Activated naive CD8-positive, alpha-beta T cell treated with anti-CD3 and anti-CD28 coated beads for 36 hours (primary cell): ENCODE results near the gene ARFIP1. TPM values are rescaled to one million over a fixed set of nuclear protein-coding genes. Genes with fewer than 3 reads are reported as not detected.
A peak's percentile ranks its signal among the peaks of the same experiment; 100 is the strongest.

Experiments
- DNase-seq: peaks from one replicate; pipeline ENCODE4 v3.0.0; 2021
- H3K27ac Mint-ChIP-seq: one replicate; pipeline ENCODE4 v1.8.0; 2022; ENCODE audit warnings: mild to moderate bottlenecking, moderate library complexity, mixed read lengths
- H3K27me3 Mint-ChIP-seq: one replicate; pipeline ENCODE4 v1.8.0; 2022; ENCODE audit warnings: mild to moderate bottlenecking, mixed read lengths
- H3K36me3 Mint-ChIP-seq: one replicate; pipeline ENCODE4 v1.8.0; 2021; ENCODE audit warnings: mild to moderate bottlenecking, mixed read lengths
- H3K4me1 Mint-ChIP-seq: one replicate; pipeline ENCODE4 v1.8.0; 2021; ENCODE audit warnings: mixed read lengths
- H3K4me3 Mint-ChIP-seq: one replicate; pipeline ENCODE4 v1.8.0; 2022; ENCODE audit warnings: mild to moderate bottlenecking, moderate library complexity, mixed read lengths
- H3K9me3 Mint-ChIP-seq: one replicate; pipeline ENCODE4 v1.8.0; 2022; ENCODE audit warnings: mixed read lengths
- total RNA-seq, 2 experiments: library from RNA; stranded (reverse); gene quantifications; one replicate each; pipeline ENCODE4 v1.2.3, GENCODE V29; 2021

The ARFIP1 gene
- total RNA-seq, 2 experiments from 2014 or later, result 10.3 to 12.1 TPM

DNA sequence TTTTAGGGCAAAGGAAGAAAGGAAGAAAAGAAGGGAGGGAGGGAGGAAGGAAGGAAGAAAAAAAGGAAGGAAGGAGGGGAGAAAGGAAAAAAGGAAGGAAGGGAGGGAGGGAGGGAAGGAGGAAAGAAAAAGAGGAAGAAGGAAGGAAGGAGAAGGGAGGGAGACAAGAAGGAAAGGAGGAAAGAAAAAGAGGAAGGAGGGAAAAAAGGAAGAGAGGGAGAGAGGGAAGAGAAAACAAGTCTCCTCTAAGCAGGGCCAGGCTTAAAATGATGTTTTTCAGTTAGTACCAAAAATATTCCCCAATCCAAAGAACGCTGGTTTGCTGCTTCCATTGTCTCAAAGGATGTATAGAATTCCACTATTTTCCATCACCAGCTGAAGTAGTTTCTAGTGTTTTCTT is 2.3 kb upstream of the ARFIP1 start:
- DNase-seq, result no peak
- Mint-ChIP-seq H3K4me3 (no peak overlapping the region), H3K36me3 (peaks cover 2% of the 10 kb centered on the region), H3K27me3 (peaks cover 16% of the 10 kb centered on the region), H3K4me1 (peaks cover 26% of the 10 kb centered on the region), H3K27ac (no peak overlapping the region), H3K9me3 (no peaks in the 10 kb centered on the region)

DNA sequence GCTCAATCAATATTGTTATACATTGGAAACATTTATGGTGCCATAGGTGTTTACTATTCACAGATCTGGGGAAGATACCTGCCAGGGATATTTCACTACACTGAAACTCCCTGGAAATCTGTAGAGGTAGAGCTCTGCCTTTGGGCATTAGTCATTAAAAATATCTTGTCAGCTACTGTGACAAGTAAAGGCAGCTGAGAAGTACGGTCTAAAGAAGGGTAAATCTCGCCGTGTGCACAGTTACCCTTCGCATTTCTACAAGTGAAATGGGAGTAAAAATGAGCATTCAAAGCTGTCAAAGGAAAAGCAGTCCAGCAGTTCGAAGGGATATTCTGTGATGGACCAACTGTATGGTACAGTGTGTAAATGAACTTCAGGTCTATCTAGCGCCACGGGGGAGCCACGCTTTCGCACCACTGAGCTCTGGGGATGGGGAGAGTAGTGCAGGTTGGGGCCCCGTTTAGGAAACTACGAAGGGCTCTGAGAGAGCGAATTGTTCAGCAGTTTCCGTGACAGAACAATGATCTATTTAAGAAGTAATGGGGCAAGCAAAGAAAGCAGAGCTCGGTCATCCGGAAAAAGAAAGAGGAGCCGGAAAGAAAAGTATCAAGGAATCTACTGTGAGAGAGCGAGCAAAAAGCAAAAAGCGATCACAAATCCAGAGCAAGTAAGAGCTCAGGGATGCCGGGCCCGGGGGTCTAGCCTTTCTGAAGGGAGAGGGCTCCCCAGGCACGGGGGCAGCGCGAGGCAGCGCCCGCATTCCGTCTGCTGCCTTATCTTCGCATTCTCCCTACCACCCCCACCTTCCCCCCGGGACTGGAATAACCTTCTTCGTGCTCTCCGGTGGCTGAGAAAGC is 870 bp upstream of the ARFIP1 start:
- H3K4me3 Mint-ChIP-seq, result peak overlapping the region; percentile 99
- peak overlapping the region; percentile 84 for H3K27ac Mint-ChIP-seq
- peaks cover 34% of the 10 kb centered on the region for H3K4me1 Mint-ChIP-seq
- DNase-seq, result peak; percentile 41
- peaks cover 2% of the 10 kb centered on the region for H3K36me3 Mint-ChIP-seq
- peaks cover 16% of the 10 kb centered on the region for H3K27me3 Mint-ChIP-seq
- H3K9me3 Mint-ChIP-seq, result no peaks in the 10 kb centered on the region

DNA sequence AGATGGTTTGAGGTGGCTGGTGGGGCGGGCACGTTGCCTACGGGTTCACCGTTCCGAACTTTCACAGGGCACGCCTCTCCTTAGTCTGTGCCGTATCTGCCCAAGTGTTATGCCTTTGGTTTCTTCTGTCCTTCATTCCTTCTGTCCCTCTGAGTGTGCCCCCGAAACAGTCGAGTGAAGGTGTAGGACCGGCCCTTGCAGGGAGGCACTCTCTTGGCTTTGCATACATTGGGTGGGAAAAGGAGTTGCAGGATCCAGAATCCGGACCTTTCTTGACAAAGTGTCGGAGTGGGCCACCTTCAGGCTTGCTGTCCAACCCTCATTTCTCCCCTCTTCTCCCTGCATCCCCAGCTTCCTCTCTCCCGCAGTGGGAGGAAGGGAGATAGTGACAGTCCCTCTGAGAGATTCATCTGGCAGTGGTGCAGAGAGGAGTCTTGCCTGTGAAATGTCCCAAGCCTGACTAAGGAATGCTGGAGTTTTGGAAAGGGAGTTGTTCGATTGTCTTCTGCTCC is 569 bp downstream of the ARFIP1 start:
- no peak for DNase-seq
- peaks cover 2% of the 10 kb centered on the region for H3K36me3 Mint-ChIP-seq
- peaks cover 16% of the 10 kb centered on the region for H3K27me3 Mint-ChIP-seq
- H3K4me1 Mint-ChIP-seq, result peaks cover 36% of the 10 kb centered on the region
- H3K9me3 Mint-ChIP-seq, result no peaks in the 10 kb centered on the region
- peak overlapping the region; percentile 99 for H3K4me3 Mint-ChIP-seq
- peak overlapping the region; percentile 84 for H3K27ac Mint-ChIP-seq

DNA sequence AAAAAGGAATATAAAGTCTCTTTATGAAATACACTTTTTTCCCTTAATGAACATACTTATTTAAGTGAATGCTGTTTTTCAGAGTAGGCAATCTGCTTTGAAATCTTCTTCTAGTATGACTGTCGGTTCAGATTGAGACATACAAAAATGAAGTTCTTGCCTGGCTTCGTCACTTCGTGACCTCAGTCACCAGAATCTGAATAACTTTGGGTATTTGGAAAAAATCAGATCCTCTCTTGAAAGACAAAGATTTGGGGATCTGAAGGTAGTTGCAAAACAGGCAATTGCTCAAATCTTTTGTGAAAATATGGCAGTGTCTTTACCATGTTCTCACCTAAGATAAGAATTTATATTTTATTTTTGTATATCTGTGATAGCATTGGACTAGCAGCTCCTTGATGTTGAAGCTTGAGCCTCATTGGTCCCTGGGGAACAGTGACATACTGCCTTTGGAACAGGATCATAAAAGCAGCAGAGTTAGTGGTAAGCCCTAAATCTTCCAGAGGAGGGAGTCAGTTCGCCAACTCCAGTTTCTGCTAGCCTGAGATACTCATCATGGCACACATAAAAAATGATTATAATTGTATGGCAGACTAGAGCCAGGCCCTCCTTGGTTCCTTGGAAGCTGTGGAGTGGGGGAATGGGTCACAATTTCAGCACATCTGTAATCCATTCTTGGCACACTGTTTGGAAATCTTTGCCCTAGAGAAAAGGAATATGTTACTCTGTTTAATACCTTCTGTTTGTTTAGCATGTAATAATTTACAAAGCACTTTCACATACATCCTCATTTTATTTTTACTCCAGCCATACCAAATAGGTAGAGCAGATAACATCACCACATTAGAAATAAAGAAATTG is 5.0 kb downstream of the ARFIP1 start:
- Mint-ChIP-seq H3K9me3 (no peaks in the 10 kb centered on the region), H3K36me3 (peaks cover 5% of the 10 kb centered on the region), H3K4me3 (no peak overlapping the region), H3K27me3 (no peaks in the 10 kb centered on the region), H3K4me1 (peaks cover 37% of the 10 kb centered on the region), H3K27ac (no peak overlapping the region)
- DNase-seq, result no peak

DNA sequence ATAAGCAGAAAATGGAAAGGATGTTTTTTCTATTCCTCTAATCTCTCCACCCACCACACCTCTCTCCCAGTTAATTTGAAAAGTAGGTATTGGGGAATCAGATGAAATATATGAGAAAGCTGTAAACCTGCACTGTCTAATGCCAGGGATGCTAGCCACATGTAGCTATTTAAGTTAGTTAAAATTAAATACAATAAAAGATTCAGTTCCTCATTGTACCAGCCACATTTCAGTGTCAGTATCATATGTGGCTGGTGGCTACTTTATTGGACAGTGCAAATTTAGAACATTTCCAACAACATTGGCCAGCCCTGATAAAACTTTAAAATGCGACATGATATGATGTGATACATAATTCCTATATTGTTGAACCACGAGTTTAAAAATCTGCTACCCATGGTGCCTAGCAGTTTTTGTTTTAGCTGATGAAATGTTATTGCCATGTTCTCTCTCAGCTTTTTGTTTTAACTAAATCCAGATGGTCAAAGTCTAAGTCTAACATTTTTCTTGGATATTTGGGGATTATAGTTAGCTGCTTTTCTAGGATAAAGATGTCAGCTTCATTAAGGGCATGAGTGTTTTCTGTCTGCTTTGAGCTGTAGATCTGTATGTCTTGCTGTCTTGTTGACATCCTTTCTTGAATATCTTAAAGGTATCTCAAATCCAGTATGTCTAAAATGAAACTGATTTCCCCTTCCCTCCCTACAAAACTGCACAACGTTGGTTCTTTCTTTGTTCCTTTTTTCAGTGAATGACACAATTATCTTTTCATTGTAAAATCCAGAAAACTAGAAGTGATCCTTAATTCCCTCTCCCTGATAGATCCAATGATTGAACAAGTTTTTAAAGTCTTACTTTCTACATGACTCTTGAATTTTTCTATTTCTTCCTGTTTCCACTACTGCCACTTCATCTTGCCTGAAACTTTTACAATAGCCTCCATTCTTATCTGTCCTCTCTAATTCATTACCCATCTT is 6.2 kb downstream of the ARFIP1 start:
- H3K4me1 Mint-ChIP-seq, result peaks cover 34% of the 10 kb centered on the region
- no peaks in the 10 kb centered on the region for H3K9me3 Mint-ChIP-seq
- H3K4me3 Mint-ChIP-seq, result no peak overlapping the region
- H3K27me3 Mint-ChIP-seq, result no peaks in the 10 kb centered on the region
- DNase-seq, result no peak
- H3K36me3 Mint-ChIP-seq, result peaks cover 5% of the 10 kb centered on the region
- H3K27ac Mint-ChIP-seq, result peak overlapping the region; percentile 0

DNA sequence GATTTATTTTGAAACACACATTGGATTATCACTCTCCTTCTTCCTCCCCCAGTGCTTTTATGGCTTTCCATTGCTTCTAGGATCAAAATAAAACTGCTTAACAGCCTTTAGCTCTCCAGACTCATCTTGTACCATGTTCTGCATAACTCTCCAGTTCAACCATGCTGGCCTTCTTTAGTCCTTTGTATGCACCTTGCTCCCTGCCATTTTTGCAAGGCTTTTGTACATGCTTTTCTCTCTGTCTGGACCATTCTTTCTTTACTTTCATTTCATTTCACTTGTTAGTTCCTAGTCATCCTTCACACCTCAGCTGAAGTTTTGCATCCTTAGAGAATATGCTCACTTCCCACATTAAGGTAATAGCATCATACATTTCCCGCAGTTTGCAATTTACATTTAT is 6.9 kb downstream of the ARFIP1 start:
- Mint-ChIP-seq H3K36me3 (peaks cover 5% of the 10 kb centered on the region), H3K4me1 (peaks cover 31% of the 10 kb centered on the region), H3K27me3 (no peaks in the 10 kb centered on the region), H3K4me3 (no peak overlapping the region), H3K9me3 (no peaks in the 10 kb centered on the region), H3K27ac (no peak overlapping the region)
- DNase-seq, result no peak

DNA sequence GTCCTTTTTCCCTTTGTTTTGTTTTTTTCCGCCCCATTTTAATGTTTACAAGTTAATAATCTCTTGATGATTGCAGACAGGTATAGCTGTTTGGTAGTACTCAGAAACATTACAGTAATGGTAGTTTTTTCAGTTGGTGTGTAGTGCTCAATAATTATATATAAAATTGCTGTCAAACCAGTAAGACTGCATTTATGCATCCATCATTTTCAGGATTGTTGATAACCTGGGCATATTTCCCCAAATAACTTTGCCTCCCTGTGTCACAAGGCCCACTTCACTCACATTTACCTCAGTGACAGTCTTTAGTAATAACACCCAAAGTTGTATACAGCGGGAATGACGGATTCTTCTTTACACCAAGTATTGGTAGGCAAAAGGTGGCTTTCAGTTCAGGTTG is 16.1 kb downstream of the ARFIP1 start:
- Mint-ChIP-seq H3K36me3 (peaks cover 6% of the 10 kb centered on the region), H3K4me1 (peaks cover 18% of the 10 kb centered on the region), H3K4me3 (no peak overlapping the region), H3K27ac (no peak overlapping the region), H3K27me3 (no peaks in the 10 kb centered on the region), H3K9me3 (no peaks in the 10 kb centered on the region)
- DNase-seq, result no peak

DNA sequence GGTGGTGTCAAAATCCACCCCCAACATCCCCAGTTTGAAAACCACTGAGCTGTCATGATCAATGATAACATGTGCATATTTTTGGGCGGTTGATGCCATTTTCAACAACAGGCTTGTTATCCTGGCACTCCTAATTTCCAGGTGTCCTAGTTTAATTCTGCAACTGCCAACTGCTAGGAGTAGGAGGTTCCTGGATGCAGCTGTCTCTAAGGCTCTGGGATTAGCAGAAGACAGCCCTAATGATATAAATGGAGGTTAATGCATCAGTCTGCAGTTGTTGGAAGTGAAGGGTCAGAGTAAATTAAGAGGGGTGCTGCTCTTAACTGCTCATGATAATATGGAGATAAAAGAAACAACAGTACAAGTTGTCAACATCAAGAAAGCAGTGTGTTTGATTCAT is 23.8 kb downstream of the ARFIP1 start:
- H3K27me3 Mint-ChIP-seq, result no peaks in the 10 kb centered on the region
- H3K36me3 Mint-ChIP-seq, result peaks cover 12% of the 10 kb centered on the region
- no peak overlapping the region for H3K27ac Mint-ChIP-seq

DNA sequence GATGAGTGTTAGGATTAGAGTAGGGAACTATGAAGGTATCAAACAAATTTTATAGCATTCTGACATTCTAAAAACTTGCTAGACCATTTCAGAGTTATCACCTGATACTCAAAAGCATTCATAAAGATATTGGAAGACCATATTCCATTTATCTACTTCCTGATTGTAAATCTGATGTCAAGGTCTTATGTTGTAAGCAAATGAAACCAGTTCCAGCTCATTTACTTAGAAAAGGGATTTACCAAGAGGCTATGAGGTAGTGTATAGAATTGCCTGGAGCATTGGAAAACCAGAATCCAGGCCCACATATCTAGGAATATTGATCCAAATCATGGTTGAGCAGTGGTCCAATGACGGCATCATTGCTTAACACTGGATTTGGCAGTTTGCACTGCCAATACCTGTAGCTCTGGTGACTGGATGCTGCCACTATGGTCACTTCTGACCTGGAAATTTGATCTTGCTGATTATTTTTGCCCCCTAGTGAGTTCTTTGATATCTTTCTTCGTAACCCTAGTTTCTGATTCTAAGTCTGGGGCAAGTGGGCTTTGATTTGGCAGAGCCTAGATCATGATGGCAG is 25.4 kb downstream of the ARFIP1 start:
- Mint-ChIP-seq H3K27me3 (no peaks in the 10 kb centered on the region), H3K9me3 (peaks cover 6% of the 10 kb centered on the region), H3K4me3 (no peak overlapping the region), H3K36me3 (peaks cover 20% of the 10 kb centered on the region), H3K27ac (no peak overlapping the region), H3K4me1 (peaks cover 25% of the 10 kb centered on the region)
- no peak for DNase-seq

More for the DNA sequence above, 23.8 kb downstream of the ARFIP1 start:
- Mint-ChIP-seq H3K4me1 (peaks cover 27% of the 10 kb centered on the region), H3K9me3 (peaks cover 6% of the 10 kb centered on the region), H3K4me3 (no peak overlapping the region)
- DNase-seq, result no peak

DNA sequence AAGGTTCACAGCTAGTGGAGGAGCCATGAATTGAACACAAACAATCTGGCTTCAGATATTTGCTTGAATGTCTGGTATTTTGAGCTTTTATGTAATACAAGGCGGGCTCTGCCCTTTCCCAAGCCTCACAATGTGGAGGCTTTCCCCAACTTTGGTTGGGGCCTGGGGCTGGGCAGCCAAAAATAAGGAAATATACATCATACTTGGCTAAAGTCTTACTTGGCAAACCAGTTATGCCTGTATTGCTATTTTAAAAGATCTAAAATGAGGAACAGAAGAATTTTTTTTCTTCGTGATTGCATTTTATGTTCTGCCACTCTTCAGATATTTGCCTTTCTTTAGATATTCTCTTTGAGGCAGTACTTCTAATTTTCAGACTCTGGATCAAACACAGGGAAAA is 26.1 kb downstream of the ARFIP1 start:
- peaks cover 25% of the 10 kb centered on the region for H3K4me1 Mint-ChIP-seq
- H3K27ac Mint-ChIP-seq, result no peak overlapping the region
- H3K4me3 Mint-ChIP-seq, result no peak overlapping the region
- no peaks in the 10 kb centered on the region for H3K27me3 Mint-ChIP-seq
- H3K9me3 Mint-ChIP-seq, result peaks cover 6% of the 10 kb centered on the region
- H3K36me3 Mint-ChIP-seq, result peaks cover 25% of the 10 kb centered on the region
- no peak for DNase-seq

DNA sequence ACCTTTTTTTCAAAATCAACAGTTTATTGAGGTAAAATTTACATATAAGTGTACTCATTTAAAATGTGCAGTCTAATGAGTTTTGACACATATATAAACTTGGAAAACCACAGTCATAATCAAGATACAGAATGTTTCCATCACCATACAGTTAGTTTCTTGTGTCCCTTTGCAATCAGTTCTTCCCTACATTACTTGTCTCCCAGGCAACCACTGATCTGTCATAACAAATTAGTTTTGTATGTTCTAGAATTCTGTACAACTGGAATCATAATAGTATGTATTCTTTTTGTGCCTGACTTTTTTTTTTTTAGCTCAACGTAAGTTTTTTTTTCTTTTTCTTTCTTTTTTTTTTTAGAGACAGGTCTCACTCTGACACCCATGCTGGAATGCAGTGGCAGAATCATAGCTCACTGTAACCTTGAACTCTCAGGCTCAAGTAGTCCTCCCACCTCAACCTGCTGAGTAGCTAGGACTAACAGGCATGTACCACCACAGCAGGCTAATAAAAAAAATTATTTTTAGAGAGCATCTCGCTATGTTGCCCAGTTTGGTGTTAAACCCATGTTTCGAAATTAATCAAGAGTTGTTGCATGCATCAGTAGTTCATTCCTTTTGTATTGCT is 26.9 kb downstream of the ARFIP1 start:
- H3K27me3 Mint-ChIP-seq, result no peaks in the 10 kb centered on the region
- H3K9me3 Mint-ChIP-seq, result peaks cover 8% of the 10 kb centered on the region
- no peak for DNase-seq
- H3K4me3 Mint-ChIP-seq, result no peak overlapping the region
- peaks cover 32% of the 10 kb centered on the region for H3K36me3 Mint-ChIP-seq
- peak overlapping the region; percentile 25 for H3K27ac Mint-ChIP-seq
- peaks cover 24% of the 10 kb centered on the region for H3K4me1 Mint-ChIP-seq

DNA sequence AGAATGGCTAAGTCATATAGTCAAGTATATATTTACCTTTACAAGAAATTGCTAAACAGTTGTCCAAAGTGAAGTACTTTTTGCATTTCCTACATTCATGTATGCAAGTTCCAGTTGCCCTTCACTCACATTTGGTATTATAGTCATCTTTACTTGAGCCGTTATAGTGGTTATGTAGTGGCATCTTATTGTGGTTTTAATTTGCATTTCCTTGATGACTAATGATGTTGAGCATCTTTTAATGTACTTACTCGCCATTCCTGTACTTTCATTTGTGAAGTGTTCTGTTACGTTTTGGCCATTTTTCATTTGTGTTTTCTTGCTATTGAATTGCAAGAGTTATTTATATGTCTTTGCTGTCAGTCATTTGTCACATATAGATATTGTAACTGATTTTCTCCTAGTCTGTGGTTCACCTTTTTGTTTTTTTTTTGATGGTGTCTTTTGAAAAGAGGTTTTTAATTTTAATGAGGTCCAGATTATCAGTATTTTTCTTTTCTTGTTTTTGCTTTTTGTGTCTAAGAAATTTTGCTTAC is 27.6 kb downstream of the ARFIP1 start:
- Mint-ChIP-seq H3K27ac (peak overlapping the region; percentile 71), H3K9me3 (peaks cover 9% of the 10 kb centered on the region), H3K4me1 (peaks cover 22% of the 10 kb centered on the region), H3K36me3 (peaks cover 38% of the 10 kb centered on the region), H3K4me3 (peak overlapping the region; percentile 29), H3K27me3 (no peaks in the 10 kb centered on the region)
- DNase-seq, result no peak

DNA sequence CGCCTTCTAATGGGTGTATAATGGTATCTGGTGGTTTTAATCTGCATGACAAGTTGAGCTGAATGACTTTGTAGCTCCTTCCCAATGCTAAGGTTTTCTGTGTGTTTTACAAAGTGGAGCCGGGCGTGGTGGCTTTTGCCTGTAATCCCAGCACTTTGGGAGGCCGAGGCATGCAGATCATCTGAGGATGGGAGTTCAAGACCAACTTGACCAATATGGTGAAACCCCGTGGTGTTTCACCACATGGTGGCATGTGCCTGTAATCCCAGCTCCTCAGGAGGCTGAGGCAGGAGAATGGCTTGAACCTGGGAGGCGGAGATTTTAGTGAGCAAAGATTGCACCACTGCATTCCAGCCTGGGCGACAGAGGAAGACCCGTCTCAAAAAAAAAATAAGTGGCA is 28.9 kb downstream of the ARFIP1 start:
- no peaks in the 10 kb centered on the region for H3K27me3 Mint-ChIP-seq
- peaks cover 16% of the 10 kb centered on the region for H3K9me3 Mint-ChIP-seq
- H3K4me3 Mint-ChIP-seq, result no peak overlapping the region
- H3K36me3 Mint-ChIP-seq, result peaks cover 47% of the 10 kb centered on the region
- peaks cover 22% of the 10 kb centered on the region for H3K4me1 Mint-ChIP-seq
- DNase-seq, result no peak
- H3K27ac Mint-ChIP-seq, result no peak overlapping the region
